H4 (cell line): ENCODE results near the gene MGAT4A. TPM values are rescaled to one million over a fixed set of nuclear protein-coding genes. Genes with fewer than 3 reads are reported as not detected.

ENCODE experiments used
- DNase-seq: peaks from one replicate; pipeline ENCODE4 v3.0.0-alpha.2; 2015; ENCODE audit warnings: low spot score
- total RNA-seq: library from RNA; depleted of rRNA; stranded (reverse); fragments of >200 nt; shearing (Covaris generic); gene quantifications from 2 replicates; pipeline ENCODE4 v1.2.3, GENCODE V29; 2014; rRNA removed

The MGAT4A gene
- total RNA-seq, result 5.2 and 5.6 TPM in 2 replicates

- no peak for DNase-seq
Measured at GRCh38 chr2:98731041-98731893, at the start of gene MGAT4A. Gene MGAT4A, minus strand, starts transcription at chr2:98731132. Its CDS starts 4,800 bp downstream, at chr2:98726332.

- DNase-seq, result no peak
Measured at GRCh38 chr2:98778741-98779483, 48.0 kb upstream of the MGAT4A start.

GRCh38 chr2:98778151-98778550 is 47.2 kb upstream of the MGAT4A start:
- DNase-seq, result no peak

- no peak for DNase-seq
Measured at GRCh38 chr2:98777710-98778109, 46.8 kb upstream of the MGAT4A start.

- DNase-seq, result no peak
Measured at GRCh38 chr2:98777076-98777475, 46.1 kb upstream of the MGAT4A start.

GRCh38 chr2:98776136-98776535 is 45.2 kb upstream of the MGAT4A start:
- no peak for DNase-seq

- no peak for DNase-seq
Measured at GRCh38 chr2:98775146-98775986, 44.4 kb upstream of the MGAT4A start.

GRCh38 chr2:98773907-98774306 is 43.0 kb upstream of the MGAT4A start:
- DNase-seq, result no peak

- DNase-seq, result no peak
Measured at GRCh38 chr2:98773169-98773568, 42.2 kb upstream of the MGAT4A start.

DNA sequence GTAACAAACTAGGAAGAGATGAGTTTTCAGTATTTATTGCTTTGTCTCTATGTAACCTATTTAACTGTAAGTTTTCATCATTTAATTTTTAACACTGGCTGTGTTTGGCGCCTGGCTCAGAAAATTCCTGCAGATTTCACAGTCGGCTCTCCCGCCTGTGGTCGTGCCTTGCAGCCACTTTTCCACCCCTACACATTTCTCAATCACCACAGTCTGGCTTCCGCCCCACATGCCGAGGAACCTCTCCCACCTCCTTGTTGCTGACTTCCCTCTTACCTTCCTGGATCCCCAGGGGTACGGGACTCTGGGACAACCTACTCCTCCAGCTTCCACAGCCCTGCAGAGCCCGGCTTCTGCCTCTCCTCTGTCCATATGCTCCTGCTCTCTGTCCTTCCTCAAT is 41.6 kb upstream of the MGAT4A start:
- DNase-seq, result peak; percentile 52

GRCh38 chr2:98771721-98772524 is 41.0 kb upstream of the MGAT4A start:
- DNase-seq, result peak; percentile 75

DNA sequence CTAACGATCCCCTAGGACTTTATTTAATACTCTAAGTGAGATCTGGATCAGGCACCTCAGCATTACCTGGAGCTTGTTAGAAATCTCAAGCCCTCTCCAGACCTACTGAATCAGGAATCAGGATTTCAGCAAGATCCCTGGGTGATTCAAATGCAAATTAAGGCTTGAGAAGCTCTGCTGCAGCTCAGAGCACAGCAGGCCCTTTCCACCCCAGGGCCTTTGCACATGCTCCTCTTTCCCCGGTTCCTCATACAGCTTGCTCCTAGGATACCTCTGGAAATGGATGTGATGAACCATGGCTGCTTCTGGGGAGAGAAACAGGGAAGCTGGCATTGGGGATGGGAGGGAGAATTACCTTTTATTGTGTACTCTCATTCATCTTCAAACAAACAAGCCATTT is 40.3 kb upstream of the MGAT4A start:
- DNase-seq, result no peak

GRCh38 chr2:98769784-98770183 is 38.9 kb upstream of the MGAT4A start:
- DNase-seq, result no peak

DNA sequence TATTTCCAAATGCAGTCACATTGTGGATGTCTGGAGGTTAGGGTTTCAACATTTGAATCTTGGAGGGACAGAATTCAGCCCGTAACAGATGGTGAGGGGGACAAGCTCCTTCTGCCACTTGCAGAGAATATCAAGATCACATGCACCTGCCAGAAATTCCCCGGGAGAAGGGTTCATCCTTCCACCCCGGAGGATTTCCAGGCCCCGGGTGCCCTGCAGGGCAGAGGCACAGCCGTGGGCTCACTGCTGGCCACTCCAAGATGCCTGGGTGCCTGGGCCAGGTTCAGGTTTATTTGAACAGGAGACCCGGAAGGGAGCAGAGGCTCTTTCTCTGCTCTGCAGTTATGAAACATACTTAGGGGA is 38.2 kb upstream of the MGAT4A start:
- DNase-seq, result no peak

GRCh38 chr2:98768384-98769113 is 37.6 kb upstream of the MGAT4A start:
- peak; percentile 77 for DNase-seq

DNA sequence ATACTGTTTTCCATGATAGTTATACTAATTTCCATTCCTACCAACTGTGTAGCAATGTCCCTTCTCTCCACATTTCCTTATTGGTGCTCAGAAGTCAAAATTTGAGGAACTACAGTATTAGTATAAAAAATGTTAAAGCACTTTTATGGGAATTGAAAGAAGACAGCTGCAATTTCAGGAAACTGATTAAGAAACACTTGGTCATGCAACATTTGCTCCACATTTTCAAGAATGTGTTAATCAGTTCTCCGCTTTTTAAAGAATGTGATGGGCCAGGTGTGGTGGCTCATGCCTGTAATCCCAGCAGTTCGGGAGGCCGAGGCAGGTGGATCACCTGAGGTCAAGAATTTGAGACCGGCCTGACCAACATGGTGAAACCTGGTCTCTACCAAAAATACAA is 33.6 kb upstream of the MGAT4A start:
- no peak for DNase-seq

GRCh38 chr2:98763209-98763951 is 32.4 kb upstream of the MGAT4A start:
- no peak for DNase-seq

GRCh38 chr2:98761909-98762308 is 31.0 kb upstream of the MGAT4A start:
- no peak for DNase-seq

GRCh38 chr2:98761267-98761781 is 30.4 kb upstream of the MGAT4A start:
- DNase-seq, result no peak
